HepG2 (cell line): Measurements from ENCODE around the gene CFAP46. TPM values are rescaled to one million over a fixed set of nuclear protein-coding genes. Genes with fewer than 3 reads are reported as not detected.

ENCODE experiments used
- CHD4 ChIP-seq: fragments of 200-600 bp; sonication (generic); IDR thresholded peaks from 2 replicates; pipeline ENCODE4 v1.7.0; 2017; ENCODE audit warnings: mild to moderate bottlenecking, low read length, borderline replicate concordance
- HMG20B ChIP-seq: conservative IDR thresholded peaks from 2 replicates; pipeline ENCODE4 v1.6.1; 2016; ENCODE audit warnings: missing genetic modification reagents, missing compliant biosample characterization
- HNRNPL ChIP-seq: fragments of 200-400 bp; formaldehyde crosslinking; IDR thresholded peaks from 2 replicates; pipeline ENCODE4 v1.6.1; 2017; ENCODE audit warnings: mild to moderate bottlenecking, low read depth, low read length
- MLX ChIP-seq: IDR thresholded peaks from 2 replicates; pipeline ENCODE4 v1.6.1; 2016
- MXD1 ChIP-seq: sonication (generic); formaldehyde crosslinking; IDR thresholded peaks from 2 replicates; pipeline ENCODE4 v1.4.0; 2020; ENCODE audit warnings: mild to moderate bottlenecking, missing genetic modification reagents
- PAF1 ChIP-seq: IDR thresholded peaks from 2 replicates; pipeline ENCODE4 v1.6.1; 2016; ENCODE audit warnings: missing genetic modification reagents, missing compliant biosample characterization
- PCBP2 ChIP-seq: fragments of 200-400 bp; formaldehyde crosslinking; optimal IDR thresholded peaks from 2 replicates; pipeline ENCODE3; 2018; ENCODE audit warnings: low read length, low read depth; ENCODE audit not compliant: poor library complexity, severe bottlenecking
- PHF21A ChIP-seq: sonication (generic); formaldehyde crosslinking; IDR thresholded peaks from 2 replicates; pipeline ENCODE4 v1.5.0; 2020; ENCODE audit warnings: mild to moderate bottlenecking, missing genetic modification reagents
- SAP130 ChIP-seq: IDR thresholded peaks from 2 replicates; pipeline ENCODE4 v1.6.1; 2016; ENCODE audit warnings: low read depth
- TFAP4 ChIP-seq: sonication (generic); IDR thresholded peaks from 2 replicates; pipeline ENCODE4 v1.6.1; 2016; ENCODE audit warnings: low read depth, borderline replicate concordance
- ZFY ChIP-seq: sonication (generic); formaldehyde crosslinking; IDR thresholded peaks from 2 replicates; pipeline ENCODE4 v1.4.0; 2020; ENCODE audit warnings: missing genetic modification reagents
- ZKSCAN1 ChIP-seq: fragments of 150-350 bp; IDR thresholded peaks from 2 replicates; pipeline ENCODE4 v1.6.1; 2014; ENCODE audit warnings: low read length
- ZNF160 ChIP-seq: sonication (generic); formaldehyde crosslinking; IDR thresholded peaks from 2 replicates; pipeline ENCODE4 v1.8.0; 2022; ENCODE audit warnings: mild to moderate bottlenecking, inconsistent platforms, missing genetic modification reagents
- ZNF318 ChIP-seq: sonication (generic); formaldehyde crosslinking; IDR thresholded peaks from 2 replicates; pipeline ENCODE4 v1.4.0; 2020; ENCODE audit warnings: mild to moderate bottlenecking, missing genetic modification reagents
- ZNF574 ChIP-seq: sonication (generic); formaldehyde crosslinking; IDR thresholded peaks from 2 replicates; pipeline ENCODE4 v1.4.0; 2020; ENCODE audit warnings: missing genetic modification reagents
- ZNF773 ChIP-seq: sonication (generic); formaldehyde crosslinking; IDR thresholded peaks from 2 replicates; pipeline ENCODE4 v1.4.0; 2020; ENCODE audit warnings: missing genetic modification reagents, borderline replicate concordance
- polyA plus RNA-seq, 8 experiments: library from polyadenylated mRNA; depleted of rRNA in 3 of 8; stranded (reverse) in 7 of 8; unstranded in 1 of 8; fragments of >200 nt; fragmentation: Illumina TruSeq in 4 of 8; extraction: Trizol in 4 of 8; gene quantifications; 2 replicates each; pipeline versions ENCODE4 v1.2.1 to v1.2.3, GENCODE V29; 2011 to 2016; ENCODE audit warnings: low read depth in 4 of 8, missing spikeins in 1 of 8, mixed read lengths in 1 of 8; ENCODE audit not compliant: insufficient read depth in 1 of 8
- total RNA-seq, 5 experiments: library from RNA; depleted of rRNA; stranded (reverse); fragments of >200 nt; fragmentation: Illumina TruSeq; extraction: Trizol; gene quantifications; 2 replicates each; pipeline ENCODE4 v1.2.3, GENCODE V29; 2016; ENCODE audit warnings: low read depth in 1 of 5

Gene CFAP46
- total and polyA plus RNA-seq, 2 of the 13 experiments (the other 11 are each of a cell fraction or from before 2014, with no cell fraction given), result 0.24 to 0.84 TPM

- TF ChIP-seq ZNF773 (CRISPR knock-in tag) (no peak), PAF1 (no peak), TFAP4 (no peak), PHF21A (CRISPR knock-in tag) (no peak), HNRNPL (no peak), MXD1 (no peak), CHD4 (no peak), ZNF318 (CRISPR knock-in tag) (no peak), ZKSCAN1 (no peak), HMG20B (CRISPR knock-in tag) (no peak), ZNF160 (no peak), ZNF574 (CRISPR knock-in tag) (peak; percentile 26; the same call in 1 of the 2 replicates), SAP130 (peak; percentile 72), PCBP2 (no peak), ZFY (CRISPR knock-in tag) (0 out of 2 replicates have a peak, but pooled peaks have one; percentile 15), MLX (CRISPR knock-in tag) (no peak)
Measured at GRCh38 chr10:132942101-132943057, at the start of gene CFAP46 (continued).
